HepG2 (cell line): ENCODE measurements around the gene SLTM. TPM values are rescaled to one million over a fixed set of nuclear protein-coding genes. Genes with fewer than 3 reads are reported as not detected.

Experiments used
- ATAC-seq: fragments of 200-7000 bp; cut with Tn5 transposase; 3 replicates; pipeline ENCODE4 v1.9.1; 2020; ENCODE audit warnings: mild to moderate bottlenecking, moderate library complexity
- BruUV-seq: library from RNA; stranded (reverse); fragments of 400-500 nt; replicated peaks from 2 replicates; lab custom pipeline; 2021; lab: Mats Ljungman, UMichigan
- CTCF ChIA-PET: fragments of 300-600 bp; formaldehyde crosslinking; extraction: SDS; loops from one replicate; lab custom pipeline; 2021; ENCODE audit warnings: low total read pairs, inconsistent platforms, low intra/inter-chr PET ratio; lab: Yijun Ruan, JAX
- POLR2A ChIA-PET: fragments of 350-600 bp; sonication (Branson Sonifier 250); formaldehyde crosslinking; loops from one replicate; lab custom pipeline; 2020; ENCODE audit warnings: antibody characterized with exemption, inconsistent platforms; lab: Yijun Ruan, JAX
- DNase-seq: peaks from one replicate; pipeline ENCODE4 v3.0.0-alpha.2; 2015; ENCODE audit warnings: low spot score
- FAIRE-seq: peaks from 3 replicates; lab custom pipeline; 2011; peaks lifted over from hg19 to GRCh38; lab: Jason Lieb, UNC
- H2AFZ ChIP-seq: one replicate; pipeline ENCODE4 v1.6.1; 2011; ENCODE audit warnings: low read length, inconsistent platforms
- H3K27ac ChIP-seq: fragments of 300-600 bp; 3 replicates; pipeline ENCODE4 v1.8.0; 2011; ENCODE audit warnings: mixed run types, mild to moderate bottlenecking, mixed read lengths, low read length, inconsistent platforms; ENCODE audit not compliant: insufficient read depth; ENCODE audit errors: extremely low read length
- H3K27me3 ChIP-seq, 2 experiments: fragments of 200-600 bp in 1 of 2; 2 replicates in 1 of 2; 3 replicates in 1 of 2; pipeline versions ENCODE4 v1.6.0 to v1.8.0; 2011; ENCODE audit warnings: low read length in 2 of 2, mild to moderate bottlenecking in 2 of 2, moderate library complexity in 2 of 2, inconsistent platforms in 1 of 2; ENCODE audit not compliant: insufficient read depth in 2 of 2, control insufficient read depth in 1 of 2
- H3K36me3 ChIP-seq, 2 experiments: fragments of 200-600 bp in 1 of 2; replicated peaks in 1 of 2; 2 replicates in 1 of 2; 3 replicates in 1 of 2; pipeline versions ENCODE4 v1.5.1 to v1.8.0; 2011; ENCODE audit warnings: low read length in 2 of 2, inconsistent platforms in 1 of 2; ENCODE audit not compliant: insufficient read depth in 2 of 2, control insufficient read depth in 1 of 2
- H3K4me1 ChIP-seq: 2 replicates; pipeline ENCODE4 v1.5.1; 2012; ENCODE audit warnings: low read length, inconsistent platforms; ENCODE audit not compliant: insufficient read depth
- H3K4me2 ChIP-seq: 2 replicates; pipeline ENCODE4 v1.6.0; 2011; ENCODE audit warnings: low read depth, low read length, inconsistent platforms
- H3K4me3 ChIP-seq, 3 experiments: fragments of 200-600 bp in 1 of 3; sonication (generic), shearing (Covaris generic) in 1 of 3; replicated peaks in 1 of 3; 2 replicates each; pipeline ENCODE4 v1.5.1; 2011 to 2016; ENCODE audit warnings: low read length in 3 of 3, inconsistent platforms in 2 of 3, low read depth in 2 of 3, mild to moderate bottlenecking in 2 of 3, control low read depth in 1 of 3, mixed read lengths in 1 of 3; ENCODE audit not compliant: insufficient read depth in 1 of 3
- H3K79me2 ChIP-seq: one replicate; pipeline ENCODE4 v1.6.1; 2011; ENCODE audit warnings: low read length, inconsistent platforms; ENCODE audit not compliant: insufficient read depth
- H3K9ac ChIP-seq: 2 replicates; pipeline ENCODE4 v1.6.0; 2011; ENCODE audit warnings: mild to moderate bottlenecking, low read depth, low read length, inconsistent platforms; ENCODE audit not compliant: insufficient read depth
- H3K9me3 ChIP-seq: 2 replicates; pipeline ENCODE4 v1.5.1; 2012; ENCODE audit warnings: mild to moderate bottlenecking, low read length
- H4K20me1 ChIP-seq: 2 replicates; pipeline ENCODE4 v1.6.0; 2011; ENCODE audit warnings: inconsistent platforms, mild to moderate bottlenecking, low read length, moderate library complexity; ENCODE audit not compliant: insufficient read depth
- DR1 ChIP-seq: sonication (generic); formaldehyde crosslinking; IDR thresholded peaks from 2 replicates; pipeline ENCODE4 v1.8.0; 2021; ENCODE audit warnings: mild to moderate bottlenecking, missing genetic modification reagents, inconsistent platforms
- FIP1L1 ChIP-seq: fragments of 200-400 bp; formaldehyde crosslinking; IDR thresholded peaks from 2 replicates; pipeline ENCODE4 v1.6.1; 2018; ENCODE audit warnings: low read depth, mild to moderate bottlenecking, low read length, moderate library complexity, borderline replicate concordance; ENCODE audit not compliant: insufficient read depth
- NBN ChIP-seq: fragments of 450-650 bp; conservative IDR thresholded peaks from 2 replicates; pipeline ENCODE4 v1.6.1; 2017
- PAX8 ChIP-seq: sonication (generic); formaldehyde crosslinking; IDR thresholded peaks from 2 replicates; pipeline ENCODE4 v1.8.0; 2022; ENCODE audit warnings: mild to moderate bottlenecking, missing genetic modification reagents, borderline replicate concordance
- RFX5 ChIP-seq: IDR thresholded peaks from 2 replicates; pipeline ENCODE4 v1.6.1; 2011; ENCODE audit warnings: low read depth, low read length, improper control_type of control experiment
- ZBED4 ChIP-seq: sonication (generic); formaldehyde crosslinking; IDR thresholded peaks from 2 replicates; pipeline ENCODE4 v1.4.0; 2020; ENCODE audit warnings: missing genetic modification reagents, borderline replicate concordance
- ZFP91 ChIP-seq: sonication (generic); formaldehyde crosslinking; IDR thresholded peaks from 2 replicates; pipeline ENCODE4 v1.9.0; 2022; ENCODE audit warnings: missing genetic modification reagents, mild to moderate bottlenecking, borderline replicate concordance
- ZGPAT ChIP-seq: IDR thresholded peaks from 2 replicates; pipeline ENCODE4 v1.6.1; 2016; ENCODE audit warnings: mild to moderate bottlenecking
- ZNF12 ChIP-seq: sonication (generic); formaldehyde crosslinking; IDR thresholded peaks from 2 replicates; pipeline ENCODE4 v1.5.0; 2020; ENCODE audit warnings: missing genetic modification reagents
- ZNF281 ChIP-seq: sonication (generic); formaldehyde crosslinking; IDR thresholded peaks from 2 replicates; pipeline ENCODE4 v1.4.0; 2020; ENCODE audit warnings: missing genetic modification reagents, borderline replicate concordance
- ZNF577 ChIP-seq: sonication (generic); formaldehyde crosslinking; IDR thresholded peaks from 2 replicates; pipeline ENCODE4 v1.4.0; 2020; ENCODE audit warnings: mild to moderate bottlenecking, low read depth, missing genetic modification reagents, borderline replicate concordance
- WGBS: methylation state at CpG from one replicate; pipeline ENCODE4 v1.1.6; 2017; ENCODE audit warnings: low lambda C conversion rate; 5-methylcytosine and 5-hydroxymethylcytosine counted together
- in situ Hi-C: cut with HindIII; loops from 2 replicates; pipeline ENCODE4 v1.10.0; 2017; ENCODE audit warnings: low pct_unique_long_range_greater_than_20kb; ENCODE audit not compliant: extremely low pct_ligation_motif_present
- intact Hi-C: fragments of 100-400 bp; cut with micrococcal nuclease; formaldehyde crosslinking; loops from one replicate; pipeline ENCODE4 v1.10.0; 2022; ENCODE audit not compliant: unreplicated experiment
- polyA plus RNA-seq, 8 experiments: library from polyadenylated mRNA; depleted of rRNA in 3 of 8; stranded (reverse) in 7 of 8; unstranded in 1 of 8; fragments of >200 nt; fragmentation: Illumina TruSeq in 4 of 8; extraction: Trizol in 4 of 8; gene quantifications; 2 replicates each; pipeline versions ENCODE4 v1.2.1 to v1.2.3, GENCODE V29; 2011 to 2016; ENCODE audit warnings: low read depth in 4 of 8, missing spikeins in 1 of 8, mixed read lengths in 1 of 8; ENCODE audit not compliant: insufficient read depth in 1 of 8
- total RNA-seq, 5 experiments: library from RNA; depleted of rRNA; stranded (reverse); fragments of >200 nt; fragmentation: Illumina TruSeq; extraction: Trizol; gene quantifications; 2 replicates each; pipeline ENCODE4 v1.2.3, GENCODE V29; 2016; ENCODE audit warnings: low read depth in 1 of 5

Gene SLTM
- total and polyA plus RNA-seq, 2 of the 13 experiments (the other 11 are each of a cell fraction or from before 2014, with no cell fraction given): 22.0 to 64.2 TPM

- Histone ChIP-seq H3K27ac (no peak overlapping the region), H4K20me1 (0 out of 2 replicates have a peak, but pooled peaks cover 2% of the 10 kb centered on the region), H3K27me3 (no peaks in the 10 kb centered on the region), H3K4me3 (no peak overlapping the region), H3K4me1 (no peaks in the 10 kb centered on the region), H3K36me3 (no peaks in the 10 kb centered on the region; a peak in 1 of 5 replicates), H3K9me3 (no peaks in the 10 kb centered on the region), H2AFZ (no peak overlapping the region), H3K9ac (no peak overlapping the region), H3K79me2 (no peaks in the 10 kb centered on the region), H3K4me2 (no peak overlapping the region)
- intact Hi-C loops: loop anchor here (10.0 kb wide), 1 partner anchor 55 kb away; no protein-coding TSS in a partner anchor
- in situ Hi-C loops: no loop called here
- BruUV-seq: no TSS peak
- ATAC-seq (no peak), DNase-seq (no peak), FAIRE-seq (no peak)
- CTCF ChIA-PET: no interaction called here
- POLR2A ChIA-PET: no interaction called here
- WGBS: 96% methylated on average over 8 of the region's 8 CpGs
- TF ChIP-seq ZBED4 (CRISPR knock-in tag) (no peak), PAX8 (CRISPR knock-in tag) (no peak), ZNF577 (no peak), ZFP91 (no peak), ZNF12 (CRISPR knock-in tag) (no peak), NBN (no peak), FIP1L1 (no peak), DR1 (CRISPR knock-in tag) (no peak), ZNF281 (CRISPR knock-in tag) (no peak), RFX5 (no peak), ZGPAT (no peak)
These were observed 93.4 kb downstream of the SLTM start for GRCh38 chr15:58840048-58840447.
